HCT116 (cell line): ENCODE measurements around the gene MRPL11. TPM values are rescaled to one million over a fixed set of nuclear protein-coding genes. Genes with fewer than 3 reads are reported as not detected.

ENCODE experiments used
- ATAC-seq: fragments of 200-7000 bp; cut with Tn5 transposase; 2 replicates; pipeline ENCODE4 v1.9.1; 2020; ENCODE audit warnings: mild to moderate bottlenecking, moderate library complexity
- BruUV-seq: library from RNA; stranded (reverse); fragments of 400-500 nt; replicated peaks from 2 replicates; lab custom pipeline; 2021; lab: Mats Ljungman, UMichigan
- CTCF ChIA-PET: fragments of 300-600 bp; sonication (Branson Sonifier 250); formaldehyde crosslinking; loops from one replicate; lab custom pipeline; 2021; ENCODE audit warnings: antibody characterized with exemption; lab: Charles Lee
- POLR2A ChIA-PET: fragments of 300-600, 350-600 bp; sonication (Branson Sonifier 250); formaldehyde crosslinking; loops from one replicate; lab custom pipeline; 2021; ENCODE audit warnings: antibody characterized with exemption; lab: Charles Lee
- RAD21 ChIA-PET, 2 experiments: fragments of 300-600 bp; sonication (Branson Sonifier 250); formaldehyde crosslinking; loops; one replicate each; lab custom pipeline; 2023; ENCODE audit warnings: low total read pairs in 2 of 2; ENCODE audit not compliant: uncharacterized antibody in 2 of 2, unreplicated experiment in 2 of 2, low non-redundant PET in 1 of 2; lab: Charles Lee
- DNase-seq: peaks from one replicate; pipeline ENCODE4 v3.0.0-alpha.2; 2010; ENCODE audit warnings: low read depth, low spot score
- H2AFZ ChIP-seq: fragments of 200-600 bp; shearing (Covaris generic), sonication (generic); 2 replicates; pipeline ENCODE4 v1.6.1; 2017; ENCODE audit warnings: low read depth, mixed run types, mixed read lengths, antibody characterized with exemption, low read length; ENCODE audit not compliant: poor library complexity, severe bottlenecking
- H3K27ac ChIP-seq: 2 replicates; pipeline ENCODE4 v1.5.1; 2012; ENCODE audit warnings: low read depth, low read length
- H3K27me3 ChIP-seq: fragments of 200-600 bp; sonication (generic); 2 replicates; pipeline ENCODE4 v1.6.1; 2016; ENCODE audit warnings: mixed run types, low read length, mixed read lengths; ENCODE audit not compliant: insufficient read depth
- H3K36me3 ChIP-seq, 2 experiments: fragments of 200-500 bp in 1 of 2; fragments of 200-600 bp in 1 of 2; sonication (Bioruptor generic) in 1 of 2; sonication (generic) in 1 of 2; 2 replicates each; pipeline versions ENCODE4 v1.5.1 to v1.6.1; 2014 to 2016; ENCODE audit warnings: low read length in 2 of 2, inconsistent platforms in 1 of 2, mixed read lengths in 1 of 2, mixed run types in 1 of 2; ENCODE audit not compliant: insufficient read depth in 2 of 2, control insufficient read depth in 1 of 2
- H3K4me1 ChIP-seq, 2 experiments: fragments of 200-600 bp in 1 of 2; sonication (generic) in 1 of 2; 2 replicates each; pipeline versions ENCODE4 v1.5.1 to v1.6.1; 2012 to 2017; ENCODE audit warnings: low read length in 2 of 2, inconsistent platforms in 1 of 2, mild to moderate bottlenecking in 1 of 2, mixed read lengths in 1 of 2, mixed run types in 1 of 2, moderate library complexity in 1 of 2; ENCODE audit not compliant: insufficient read depth in 2 of 2, control insufficient read depth in 1 of 2
- H3K4me2 ChIP-seq: fragments of 200-600 bp; sonication (generic); 2 replicates; pipeline ENCODE4 v1.6.1; 2017; ENCODE audit warnings: mixed run types, low read length, mixed read lengths
- H3K4me3 ChIP-seq, 2 experiments: fragments of 200-600 bp in 1 of 2; sonication (generic) in 1 of 2; replicated peaks in 1 of 2; 2 replicates each; pipeline ENCODE4 v1.5.1; 2011 to 2016; ENCODE audit warnings: low read length in 2 of 2, control low read depth in 1 of 2, low read depth in 1 of 2, mild to moderate bottlenecking in 1 of 2, mixed read lengths in 1 of 2, mixed run types in 1 of 2
- H3K79me2 ChIP-seq: fragments of 200-600 bp; sonication (generic); 2 replicates; pipeline ENCODE4 v1.6.1; 2017; ENCODE audit warnings: mild to moderate bottlenecking, mixed run types, low read length, moderate library complexity, mixed read lengths; ENCODE audit not compliant: insufficient read depth
- H3K9ac ChIP-seq: fragments of 200-600 bp; sonication (generic); 2 replicates; pipeline ENCODE4 v1.6.1; 2016; ENCODE audit warnings: low read length, mixed read lengths
- H3K9me2 ChIP-seq: fragments of 200-600 bp; sonication (generic), shearing (Covaris generic); 2 replicates; pipeline ENCODE4 v1.6.1; 2017; ENCODE audit warnings: mixed run types, mild to moderate bottlenecking, moderate library complexity; ENCODE audit not compliant: insufficient read depth
- H3K9me3 ChIP-seq, 2 experiments: fragments of 200-500 bp in 1 of 2; fragments of 200-600 bp in 1 of 2; sonication (Bioruptor generic) in 1 of 2; sonication (generic) in 1 of 2; 2 replicates each; pipeline ENCODE4 v1.6.1; 2014 to 2017; ENCODE audit warnings: low read length in 2 of 2, mixed read lengths in 2 of 2, inconsistent platforms in 1 of 2, low read depth in 1 of 2, mild to moderate bottlenecking in 1 of 2, mixed run types in 1 of 2, moderate library complexity in 1 of 2; ENCODE audit not compliant: control insufficient read depth in 1 of 2, insufficient read depth in 1 of 2
- H4K20me1 ChIP-seq: fragments of 200-600 bp; sonication (generic), shearing (Covaris generic); 2 replicates; pipeline ENCODE4 v1.6.1; 2017; ENCODE audit warnings: mixed run types, mild to moderate bottlenecking, moderate library complexity; ENCODE audit not compliant: insufficient read depth
- CBX3 ChIP-seq: IDR thresholded peaks from 2 replicates; pipeline ENCODE4 v1.6.1; 2012; ENCODE audit warnings: low read depth
- CEBPB ChIP-seq: IDR thresholded peaks from 2 replicates; pipeline ENCODE4 v1.6.1; 2012; ENCODE audit warnings: low read depth
- ELF1 ChIP-seq: IDR thresholded peaks from 2 replicates; pipeline ENCODE4 v1.6.1; 2012; ENCODE audit warnings: low read depth, borderline replicate concordance
- RAD21 ChIP-seq: IDR thresholded peaks from 2 replicates; pipeline ENCODE4 v1.6.1; 2012; ENCODE audit warnings: low read depth, mild to moderate bottlenecking
- SP1 ChIP-seq: IDR thresholded peaks from 2 replicates; pipeline ENCODE4 v1.6.1; 2012; ENCODE audit warnings: low read depth
- YY1 ChIP-seq: IDR thresholded peaks from 2 replicates; pipeline ENCODE4 v1.6.1; 2011; ENCODE audit warnings: low read length, low read depth, moderate library complexity, mild to moderate bottlenecking; ENCODE audit not compliant: insufficient replicate concordance; ENCODE audit errors: extremely low read depth
- intact Hi-C: fragments of 100-400 bp; cut with micrococcal nuclease; formaldehyde crosslinking; loops from 2 replicates; pipeline ENCODE4 v1.10.0; 2022
- total RNA-seq: library from RNA; stranded (reverse); gene quantifications from one replicate; pipeline ENCODE4 v1.2.1, GENCODE V29; 2021; ENCODE audit not compliant: unreplicated experiment
- TF ChIP-seq, protein P1 (sequence below): IDR thresholded peaks from 2 replicates; pipeline ENCODE4 v1.6.1; 2012
- TF ChIP-seq, protein P2 (sequence below): IDR thresholded peaks from 2 replicates; pipeline ENCODE4 v1.6.1; 2012
- TF ChIP-seq, protein P3 (sequence below), 3 experiments: fragments of 200-600 bp in 1 of 3; sonication (generic) in 1 of 3; IDR thresholded peaks in 2 of 3; conservative IDR thresholded peaks in 1 of 3; 2 replicates each; pipeline ENCODE4 v1.5.1; 2012 to 2017; ENCODE audit warnings: low read depth in 2 of 3, low read length in 2 of 3, antibody characterized with exemption in 1 of 3, borderline replicate concordance in 1 of 3, control low read depth in 1 of 3, mild to moderate bottlenecking in 1 of 3, mixed read lengths in 1 of 3, mixed run types in 1 of 3, moderate library complexity in 1 of 3; ENCODE audit not compliant: insufficient read depth in 1 of 3

Gene MRPL11
- total RNA-seq, 1 experiment from 2014 or later: 126 TPM

DNA sequence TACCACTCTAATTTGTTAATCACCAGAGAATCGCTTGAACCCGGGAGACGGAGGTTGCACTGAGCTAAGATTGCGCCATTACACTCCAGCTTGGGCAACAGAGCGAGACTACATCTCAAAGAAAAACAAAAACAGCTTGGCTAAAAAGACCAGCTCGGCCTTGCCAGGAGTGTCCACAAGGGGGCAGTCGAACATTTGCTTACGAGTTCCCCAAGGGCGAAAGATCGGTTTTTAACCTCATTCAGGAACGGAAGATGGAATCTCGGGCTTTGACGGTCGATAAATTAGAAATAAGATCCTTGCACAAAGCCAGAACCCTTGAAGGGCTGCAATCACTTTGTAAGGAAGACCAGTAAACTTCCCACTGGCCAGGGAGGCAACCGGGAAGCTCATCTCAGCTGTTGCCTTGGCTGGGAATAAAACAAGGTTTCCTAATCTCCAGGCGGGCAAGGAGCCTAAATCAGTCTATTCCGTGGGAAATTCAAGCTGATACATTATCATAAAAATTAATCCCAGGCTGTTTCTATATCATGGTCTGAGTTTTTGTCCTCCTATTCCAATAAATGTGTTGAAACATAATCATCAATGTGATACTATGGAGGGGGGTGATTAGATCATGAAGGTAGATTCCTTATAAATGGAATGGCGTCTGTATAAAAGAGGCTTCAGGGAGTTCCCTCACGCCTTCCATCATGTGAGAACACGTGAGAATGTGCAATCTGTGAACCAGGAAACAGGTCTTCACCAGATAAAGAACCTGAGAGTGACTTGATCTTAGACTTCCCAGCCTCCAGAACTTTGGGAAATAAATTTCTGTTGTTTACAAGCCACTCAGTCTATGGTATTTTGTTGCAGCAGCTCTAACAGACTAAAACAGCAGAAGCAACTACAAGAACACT is 52.2 kb downstream of the MRPL11 start:
- H3K9ac ChIP-seq: peak overlapping the region; percentile 31

More for the DNA sequence above, 52.2 kb downstream of the MRPL11 start:
- ChIA-PET RAD21 (interaction anchor here (0.7 to 1.4 kb wide), 5 partner anchors 14 to 292 kb away, joined by 3 to 6 read pairs (median 4); no protein-coding TSS in a partner anchor), POLR2A (interaction anchor here (0.8 to 1.6 kb wide), 5 partner anchors 15 to 292 kb away, joined by 3 to 5 read pairs (median 4); partner anchors contain the start of genes BRMS1, DPP3, RBM4B and SLC29A2), CTCF (interaction anchor here (0.6 to 10.1 kb wide), 28 partner anchors 9 to 457 kb away, joined by 3 to 121 read pairs (median 5); partner anchors contain the start of genes DPP3, MRPL11, RAB1B and RBM14)
- Histone ChIP-seq H3K9me3 (no peaks in the 10 kb centered on the region), H3K4me1 (peaks cover 16 to 32% of the 10 kb centered on the region in 2 experiments; a peak in 3 of 4 replicates), H3K27ac (0 out of 2 replicates have a peak overlapping the region, but pooled peaks have one; percentile 3), H3K4me2 (peak overlapping the region; percentile 65), H3K4me3 (peak overlapping the region; percentile 27 to 32), H3K79me2 (no peaks in the 10 kb centered on the region), H3K9me2 (no peaks in the 10 kb centered on the region), H3K36me3 (no peaks in the 10 kb centered on the region), H4K20me1 (no peaks in the 10 kb centered on the region), H2AFZ (peak overlapping the region; percentile 79), H3K27me3 (no peaks in the 10 kb centered on the region)
- intact Hi-C loops: loop anchor here (5.0 kb wide), 1 partner anchor 74 kb away; no protein-coding TSS in a partner anchor
- ATAC-seq (peak; percentile 71), DNase-seq (peak; percentile 84)
- BruUV-seq: no TSS peak
- TF ChIP-seq, protein P1, sequence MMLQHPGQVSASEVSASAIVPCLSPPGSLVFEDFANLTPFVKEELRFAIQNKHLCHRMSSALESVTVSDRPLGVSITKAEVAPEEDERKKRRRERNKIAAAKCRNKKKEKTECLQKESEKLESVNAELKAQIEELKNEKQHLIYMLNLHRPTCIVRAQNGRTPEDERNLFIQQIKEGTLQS: no peak
- TF ChIP-seq ELF1 (no peak), CEBPB (peak; percentile 68; the same call in 1 of the 2 replicates), SP1 (no peak), RAD21 (peak; percentile 71), YY1 (peak; percentile 48), CBX3 (peak; percentile 85)
- TF ChIP-seq, protein P2, sequence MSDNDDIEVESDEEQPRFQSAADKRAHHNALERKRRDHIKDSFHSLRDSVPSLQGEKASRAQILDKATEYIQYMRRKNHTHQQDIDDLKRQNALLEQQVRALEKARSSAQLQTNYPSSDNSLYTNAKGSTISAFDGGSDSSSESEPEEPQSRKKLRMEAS: peak; percentile 13; the same call in 1 of the 2 replicates
- TF ChIP-seq, protein P3, sequence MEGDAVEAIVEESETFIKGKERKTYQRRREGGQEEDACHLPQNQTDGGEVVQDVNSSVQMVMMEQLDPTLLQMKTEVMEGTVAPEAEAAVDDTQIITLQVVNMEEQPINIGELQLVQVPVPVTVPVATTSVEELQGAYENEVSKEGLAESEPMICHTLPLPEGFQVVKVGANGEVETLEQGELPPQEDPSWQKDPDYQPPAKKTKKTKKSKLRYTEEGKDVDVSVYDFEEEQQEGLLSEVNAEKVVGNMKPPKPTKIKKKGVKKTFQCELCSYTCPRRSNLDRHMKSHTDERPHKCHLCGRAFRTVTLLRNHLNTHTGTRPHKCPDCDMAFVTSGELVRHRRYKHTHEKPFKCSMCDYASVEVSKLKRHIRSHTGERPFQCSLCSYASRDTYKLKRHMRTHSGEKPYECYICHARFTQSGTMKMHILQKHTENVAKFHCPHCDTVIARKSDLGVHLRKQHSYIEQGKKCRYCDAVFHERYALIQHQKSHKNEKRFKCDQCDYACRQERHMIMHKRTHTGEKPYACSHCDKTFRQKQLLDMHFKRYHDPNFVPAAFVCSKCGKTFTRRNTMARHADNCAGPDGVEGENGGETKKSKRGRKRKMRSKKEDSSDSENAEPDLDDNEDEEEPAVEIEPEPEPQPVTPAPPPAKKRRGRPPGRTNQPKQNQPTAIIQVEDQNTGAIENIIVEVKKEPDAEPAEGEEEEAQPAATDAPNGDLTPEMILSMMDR (IDR thresholded peaks at IDR 0.05 in 2 of 3, conservative IDR thresholded peaks at IDR 0.05 in 1 of 3; ENCODE audit: borderline replicate concordance in 1 of 3, insufficient read depth in 1 of 3, low read depth in 2 of 3, low read length in 2 of 3): peak; percentile 79 to 96 (median 94)

Other genes starting within 250 kb of the MRPL11 start
- 58.5 TPM for gene KLC2, start 181.1 kb downstream of the MRPL11 start, total RNA-seq
- gene RAB1B, start 170.2 kb downstream of the MRPL11 start, total RNA-seq: 148 TPM
- gene CNIH2, start 160.7 kb downstream of the MRPL11 start, total RNA-seq: 1.3 TPM
- gene YIF1A, start 149.7 kb downstream of the MRPL11 start, total RNA-seq: 54.7 TPM
- 5.9 TPM for gene TMEM151A, start 147.0 kb downstream of the MRPL11 start, total RNA-seq
- gene CD248, start 121.8 kb downstream of the MRPL11 start, total RNA-seq: 0.32 TPM
- gene RIN1, start 102.4 kb downstream of the MRPL11 start, total RNA-seq: 38.7 TPM
- gene BRMS1, start 93.7 kb downstream of the MRPL11 start, total RNA-seq: 42.1 TPM
- gene B4GAT1, start 91.2 kb downstream of the MRPL11 start, total RNA-seq: 6.7 TPM
- gene SLC29A2, start 67.1 kb downstream of the MRPL11 start, total RNA-seq: 39.7 TPM
- gene NPAS4, start 17.8 kb downstream of the MRPL11 start, total RNA-seq: not detected
- 12.8 TPM for gene PELI3, start 28.1 kb upstream of the MRPL11 start, total RNA-seq
- gene DPP3, start 41.6 kb upstream of the MRPL11 start, total RNA-seq: 55.6 TPM
- 29.8 TPM for gene BBS1, start 71.8 kb upstream of the MRPL11 start, total RNA-seq
- gene ZDHHC24, start 107.2 kb upstream of the MRPL11 start, total RNA-seq: 10.5 TPM
- gene ACTN3, start 108.1 kb upstream of the MRPL11 start, total RNA-seq: not detected
- 0.34 TPM for gene CTSF, start 129.8 kb upstream of the MRPL11 start, total RNA-seq
- 0.39 TPM for gene CCDC87, start 154.2 kb upstream of the MRPL11 start, total RNA-seq
- 40.6 TPM for gene CCS, start 154.3 kb upstream of the MRPL11 start, total RNA-seq
- gene RBM14, start 177.8 kb upstream of the MRPL11 start, total RNA-seq: 95.3 TPM
- 94.4 TPM for gene RBM4, start 199.9 kb upstream of the MRPL11 start, total RNA-seq
- gene RBM4B, start 239.0 kb upstream of the MRPL11 start, total RNA-seq: 18.1 TPM